ENCODE measurements around the gene COBLL1. TPM values are rescaled to one million over a fixed set of nuclear protein-coding genes. Genes with fewer than 3 reads are reported as not detected.

COBLL1 gene
- total and polyA plus RNA-seq, 2 of the 4 experiments (the other 2 are of a cell fraction) = 0.79 to 1.1 TPM

DNA sequence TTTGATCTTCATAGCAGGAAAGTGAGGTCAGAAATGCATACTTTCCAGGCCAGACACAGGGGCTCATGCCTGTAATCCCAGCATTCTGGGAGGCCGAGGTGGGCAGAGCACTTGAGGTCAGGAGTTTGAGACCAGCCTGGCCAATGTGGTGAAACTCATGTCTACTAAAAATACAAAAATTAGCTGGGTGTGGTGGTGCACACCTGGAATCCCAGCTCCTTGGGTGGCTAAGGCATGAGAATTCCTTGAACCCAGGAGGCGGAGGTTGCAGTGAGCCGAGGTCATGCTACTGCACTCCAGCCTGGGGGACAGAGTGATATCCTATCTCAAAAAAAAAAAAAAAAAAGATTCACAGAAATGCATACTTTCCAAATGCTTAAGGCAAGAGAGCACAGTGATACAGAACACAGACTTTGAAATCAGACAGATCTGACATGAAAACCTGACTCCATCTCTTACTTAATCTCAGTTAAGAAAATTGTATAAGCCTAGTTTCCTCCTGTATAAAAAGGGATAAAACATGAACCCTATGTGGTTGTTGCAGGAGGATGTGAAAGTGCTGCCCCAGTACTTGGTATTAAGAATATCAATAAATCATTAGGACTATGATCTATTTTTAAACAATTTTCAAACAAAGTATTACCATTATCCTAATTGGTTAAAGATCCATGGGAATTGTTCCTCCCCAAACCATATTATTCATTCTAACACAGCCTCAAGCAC lies 26.4 kb downstream of the COBLL1 start:
- Histone ChIP-seq H4K20me1 (ENCODE audit: insufficient read depth, low read length) (no peaks in the 10 kb centered on the region), H2AK5ac (ENCODE audit: low read depth, low read length) (no peak overlapping the region), H3K27me3 (ENCODE audit: control insufficient read depth, insufficient read depth, low read length) (no peaks in the 10 kb centered on the region), H3K36me3 (ENCODE audit: control insufficient read depth, insufficient read depth, low read length) (no peaks in the 10 kb centered on the region), H2BK120ac (ENCODE audit: low read depth, low read length) (no peak overlapping the region), H4K91ac (ENCODE audit: insufficient read depth, low read depth, low read length) (no peak overlapping the region), H4K8ac (ENCODE audit: low read depth in 2 of 2, low read length in 2 of 2) (no peak overlapping the region), H3K27ac (ENCODE audit: insufficient read depth, low read length) (no peak overlapping the region), H2BK20ac (ENCODE audit: low read depth, low read length) (no peak overlapping the region), H3K9me1 (ENCODE audit: insufficient read depth, low read length) (no peaks in the 10 kb centered on the region), H2BK15ac (ENCODE audit: low read depth, low read length) (no peak overlapping the region), H3K4ac (ENCODE audit: low read depth, low read length) (no peak overlapping the region), H3K9me3 (ENCODE audit: control insufficient read depth, insufficient read depth, low read length) (no peaks in the 10 kb centered on the region), H4K5ac (ENCODE audit: low read depth, low read length) (no peak overlapping the region), H3K79me1 (ENCODE audit: low read depth in 1 of 2, low read length in 2 of 2) (no peaks in the 10 kb centered on the region), H2BK5ac (ENCODE audit: low read depth, low read length, poor library complexity, severe bottlenecking) (no peak overlapping the region), H3K4me2 (ENCODE audit: low read depth, low read length) (no peak overlapping the region), H3K18ac (ENCODE audit: low read depth, low read length) (no peak overlapping the region), H3K4me1 (ENCODE audit: control insufficient read depth, insufficient read depth, low read length) (peaks cover 2% of the 10 kb centered on the region), H3K4me3 (ENCODE audit: insufficient read depth, low read depth, low read length) (no peak overlapping the region), H3K23ac (ENCODE audit: low read depth, low read length) (no peak overlapping the region), H2AFZ (replicated peaks; ENCODE audit: low read length, poor library complexity) (no peak overlapping the region), H3K56ac (ENCODE audit: extremely low read depth, insufficient read depth, low read length) (no peak overlapping the region), H3K14ac (replicated peaks; ENCODE audit: low read depth, low read length) (no peak overlapping the region), H2AK9ac (replicated peaks; ENCODE audit: low read depth, low read length, poor library complexity) (no peak overlapping the region), H3K9ac (ENCODE audit: low read depth, low read length) (no peak overlapping the region)
- ChIA-PET POLR2A (ENCODE audit: unreplicated experiment) (no interaction called here), CTCF (interaction anchor here (0.8 kb wide), 1 partner anchor 25 kb away, joined by 3 read pairs; no protein-coding TSS in a partner anchor)
- intact Hi-C loops (cut with micrococcal nuclease) (no loop called here), in situ Hi-C loops (cut with MboI; ENCODE audit: low sequenced_read_pairs) (no loop called here), dilution Hi-C loops (cut with HindIII; ENCODE audit: low sequenced_read_pairs, unreplicated experiment) (no loop called here)
- BruUV-seq (replicated peaks) = no TSS peak
- no peak for TF ChIP-seq RCOR1 (IDR thresholded peaks at IDR 0.05; ENCODE audit: insufficient replicate concordance, low read length)
- no peak for TF ChIP-seq RAD21 (IDR thresholded peaks at IDR 0.05; ENCODE audit: low read length)
- no peak for TF ChIP-seq MAFK (IDR thresholded peaks at IDR 0.05; ENCODE audit: low read depth, low read length)
- TF ChIP-seq NFE2L2 (IDR thresholded peaks at IDR 0.05; ENCODE audit: low read depth, low read length) = no peak
- TF ChIP-seq MAZ (IDR thresholded peaks at IDR 0.05; ENCODE audit: borderline replicate concordance, low read depth, low read length) = no peak
- no peak for TF ChIP-seq SMC3 (IDR thresholded peaks at IDR 0.05; ENCODE audit: low read depth, low read length)
- TF ChIP-seq POLR2A (IDR thresholded peaks at IDR 0.05; ENCODE audit: low read depth, low read length) = no peak
- no peak for TF ChIP-seq CHD1 (IDR thresholded peaks at IDR 0.05; ENCODE audit: low read depth, low read length)
- TF ChIP-seq MXI1 (IDR thresholded peaks at IDR 0.05; ENCODE audit: borderline replicate concordance, low read depth, low read length) = no peak
- TF ChIP-seq, protein P1, sequence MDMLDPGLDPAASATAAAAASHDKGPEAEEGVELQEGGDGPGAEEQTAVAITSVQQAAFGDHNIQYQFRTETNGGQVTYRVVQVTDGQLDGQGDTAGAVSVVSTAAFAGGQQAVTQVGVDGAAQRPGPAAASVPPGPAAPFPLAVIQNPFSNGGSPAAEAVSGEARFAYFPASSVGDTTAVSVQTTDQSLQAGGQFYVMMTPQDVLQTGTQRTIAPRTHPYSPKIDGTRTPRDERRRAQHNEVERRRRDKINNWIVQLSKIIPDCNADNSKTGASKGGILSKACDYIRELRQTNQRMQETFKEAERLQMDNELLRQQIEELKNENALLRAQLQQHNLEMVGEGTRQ (IDR thresholded peaks at IDR 0.05; ENCODE audit: low read depth, low read length) = no peak
- no peak for TF ChIP-seq CEBPB (IDR thresholded peaks at IDR 0.05; ENCODE audit: low read depth, low read length)
- TF ChIP-seq, protein P2, sequence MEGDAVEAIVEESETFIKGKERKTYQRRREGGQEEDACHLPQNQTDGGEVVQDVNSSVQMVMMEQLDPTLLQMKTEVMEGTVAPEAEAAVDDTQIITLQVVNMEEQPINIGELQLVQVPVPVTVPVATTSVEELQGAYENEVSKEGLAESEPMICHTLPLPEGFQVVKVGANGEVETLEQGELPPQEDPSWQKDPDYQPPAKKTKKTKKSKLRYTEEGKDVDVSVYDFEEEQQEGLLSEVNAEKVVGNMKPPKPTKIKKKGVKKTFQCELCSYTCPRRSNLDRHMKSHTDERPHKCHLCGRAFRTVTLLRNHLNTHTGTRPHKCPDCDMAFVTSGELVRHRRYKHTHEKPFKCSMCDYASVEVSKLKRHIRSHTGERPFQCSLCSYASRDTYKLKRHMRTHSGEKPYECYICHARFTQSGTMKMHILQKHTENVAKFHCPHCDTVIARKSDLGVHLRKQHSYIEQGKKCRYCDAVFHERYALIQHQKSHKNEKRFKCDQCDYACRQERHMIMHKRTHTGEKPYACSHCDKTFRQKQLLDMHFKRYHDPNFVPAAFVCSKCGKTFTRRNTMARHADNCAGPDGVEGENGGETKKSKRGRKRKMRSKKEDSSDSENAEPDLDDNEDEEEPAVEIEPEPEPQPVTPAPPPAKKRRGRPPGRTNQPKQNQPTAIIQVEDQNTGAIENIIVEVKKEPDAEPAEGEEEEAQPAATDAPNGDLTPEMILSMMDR (conservative IDR thresholded peaks at IDR 0.05; ENCODE audit: low read depth, low read length) = no peak
- TF ChIP-seq, protein P3, sequence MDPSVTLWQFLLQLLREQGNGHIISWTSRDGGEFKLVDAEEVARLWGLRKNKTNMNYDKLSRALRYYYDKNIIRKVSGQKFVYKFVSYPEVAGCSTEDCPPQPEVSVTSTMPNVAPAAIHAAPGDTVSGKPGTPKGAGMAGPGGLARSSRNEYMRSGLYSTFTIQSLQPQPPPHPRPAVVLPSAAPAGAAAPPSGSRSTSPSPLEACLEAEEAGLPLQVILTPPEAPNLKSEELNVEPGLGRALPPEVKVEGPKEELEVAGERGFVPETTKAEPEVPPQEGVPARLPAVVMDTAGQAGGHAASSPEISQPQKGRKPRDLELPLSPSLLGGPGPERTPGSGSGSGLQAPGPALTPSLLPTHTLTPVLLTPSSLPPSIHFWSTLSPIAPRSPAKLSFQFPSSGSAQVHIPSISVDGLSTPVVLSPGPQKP (IDR thresholded peaks at IDR 0.05; ENCODE audit: borderline replicate concordance, low read depth, low read length) = no peak
- TF ChIP-seq BHLHE40 (IDR thresholded peaks at IDR 0.05; ENCODE audit: low read depth, low read length) = no peak
- no peak for TF ChIP-seq RFX5 (IDR thresholded peaks at IDR 0.05; ENCODE audit: low read depth, low read length)
- TF ChIP-seq FOS (IDR thresholded peaks at IDR 0.05; ENCODE audit: low read depth, low read length) = no peak
- ATAC-seq (ENCODE audit: low read depth) = no peak
- no peak for DNase-seq
- WGBS, 2 experiments (ENCODE audit: extremely low coverage in 2 of 2, insufficient read length in 1 of 2) = no CpG with 5 or more reads among the region's 3 CpGs
